Left lung (tissue), 10 donors: ENCODE data around the gene RUVBL2. TPM values are rescaled to one million over a fixed set of nuclear protein-coding genes. Genes with fewer than 3 reads are reported as not detected.

Experiments
- ATAC-seq: fragments of 200-7000 bp; cut with Tn5 transposase; one replicate; pipeline ENCODE4 v1.9.1; 2020; ENCODE audit warnings: moderate library complexity
- DNase-seq, 4 donors: peaks; one replicate each; pipeline ENCODE4 v3.0.0-alpha.2; 2013 to 2020
- H3K27ac ChIP-seq, 2 donors: fragments of 200-600 bp; sonication (generic) in 1 of 2; one replicate each; pipeline versions ENCODE4 v1.5.0 to v1.8.0; 2020 to 2021
- H3K27me3 ChIP-seq, 2 donors: fragments of 200-600 bp; sonication (generic) in 1 of 2; one replicate each; pipeline versions ENCODE4 v1.5.0 to v1.8.0; 2020 to 2021
- H3K36me3 ChIP-seq, 2 donors: fragments of 200-600 bp; sonication (generic) in 1 of 2; one replicate each; pipeline versions ENCODE4 v1.5.0 to v1.8.0; 2020 to 2021
- H3K4me1 ChIP-seq, 2 donors: fragments of 200-600 bp; one replicate each; pipeline ENCODE4 v1.8.0; 2021
- H3K4me3 ChIP-seq, 2 donors: fragments of 200-600 bp; sonication (generic) in 1 of 2; one replicate each; pipeline versions ENCODE4 v1.5.0 to v1.8.0; 2020 to 2021; ENCODE audit warnings: mild to moderate bottlenecking in 1 of 2
- H3K9me3 ChIP-seq, 2 donors: fragments of 200-600 bp; sonication (generic) in 1 of 2; one replicate each; pipeline versions ENCODE4 v1.5.0 to v1.8.0; 2020 to 2021
- intact Hi-C, 2 donors: fragments of 100-400 bp; cut with DNase I; formaldehyde crosslinking; loops; one replicate each; pipeline versions ENCODE4 v1.11.2 to v1.14.2; 2022
- polyA plus RNA-seq, 6 donors: library from polyadenylated mRNA; unstranded; fragments of 120-200 nt; gene quantifications; one replicate each; pipeline ENCODE4 v1.2.1, GENCODE V29; 2013; ENCODE audit not compliant: insufficient read length in 6 of 6
- total RNA-seq, 2 donors: library from RNA; stranded (reverse); fragmentation: NEBNext Ultra II Directional; extraction: Animal tissue kit (Norgen Biotek cat#: 25700); gene quantifications; one replicate each; pipeline ENCODE4 v1.2.1, GENCODE V29; 2021
- TF ChIP-seq, protein P1 (sequence below), 2 donors: fragments of 200-600 bp; sonication (generic) in 1 of 2; IDR thresholded peaks; one replicate each; pipeline versions ENCODE4 v1.5.0 to v1.8.0; 2021; ENCODE audit warnings: antibody characterized with exemption in 2 of 2
- donor health status: DM: no; HTN: yes; CAD: no.
- donor health status: DM: no; HTN: no; CAD: no.

Gene RUVBL2
- total and polyA plus RNA-seq, 8 donors = 46.6 to 83.7 (median 73.9) TPM

DNA sequence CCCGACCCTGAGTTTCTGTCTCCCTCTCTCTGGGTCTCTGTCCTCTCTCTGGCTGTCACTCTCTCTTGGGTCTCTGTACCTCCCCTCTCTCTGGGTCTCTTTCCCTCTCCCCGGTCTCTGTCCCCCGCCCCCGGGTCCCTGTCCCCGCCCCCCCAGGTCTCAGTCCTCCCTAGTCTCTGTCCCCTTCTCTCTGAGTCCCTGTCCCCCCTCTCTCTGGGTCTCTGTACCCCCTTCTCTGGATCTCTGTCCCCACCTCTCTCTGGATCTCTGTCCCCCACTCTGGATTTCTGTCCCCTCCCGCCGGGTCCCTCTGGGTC lies 30.9 kb upstream of the RUVBL2 start:
- ATAC-seq (no peak), DNase-seq (no peak)
- no peaks in the 10 kb centered on the region for H3K27me3 ChIP-seq
- peak overlapping the region in 1 of 2 donors; percentile 92 for H3K4me3 ChIP-seq
- H3K27ac ChIP-seq = peak overlapping the region; percentile 73 to 96
- no peaks in the 10 kb centered on the region for H3K9me3 ChIP-seq
- TF ChIP-seq, protein P1, sequence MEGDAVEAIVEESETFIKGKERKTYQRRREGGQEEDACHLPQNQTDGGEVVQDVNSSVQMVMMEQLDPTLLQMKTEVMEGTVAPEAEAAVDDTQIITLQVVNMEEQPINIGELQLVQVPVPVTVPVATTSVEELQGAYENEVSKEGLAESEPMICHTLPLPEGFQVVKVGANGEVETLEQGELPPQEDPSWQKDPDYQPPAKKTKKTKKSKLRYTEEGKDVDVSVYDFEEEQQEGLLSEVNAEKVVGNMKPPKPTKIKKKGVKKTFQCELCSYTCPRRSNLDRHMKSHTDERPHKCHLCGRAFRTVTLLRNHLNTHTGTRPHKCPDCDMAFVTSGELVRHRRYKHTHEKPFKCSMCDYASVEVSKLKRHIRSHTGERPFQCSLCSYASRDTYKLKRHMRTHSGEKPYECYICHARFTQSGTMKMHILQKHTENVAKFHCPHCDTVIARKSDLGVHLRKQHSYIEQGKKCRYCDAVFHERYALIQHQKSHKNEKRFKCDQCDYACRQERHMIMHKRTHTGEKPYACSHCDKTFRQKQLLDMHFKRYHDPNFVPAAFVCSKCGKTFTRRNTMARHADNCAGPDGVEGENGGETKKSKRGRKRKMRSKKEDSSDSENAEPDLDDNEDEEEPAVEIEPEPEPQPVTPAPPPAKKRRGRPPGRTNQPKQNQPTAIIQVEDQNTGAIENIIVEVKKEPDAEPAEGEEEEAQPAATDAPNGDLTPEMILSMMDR (IDR thresholded peaks at IDR 0.05) = no peak
- intact Hi-C loops = no loop called here
- peaks cover 13 to 78% of the 10 kb centered on the region in 2 donors for H3K4me1 ChIP-seq
- H3K36me3 ChIP-seq = peaks cover 2 to 34% of the 10 kb centered on the region in 2 donors

DNA sequence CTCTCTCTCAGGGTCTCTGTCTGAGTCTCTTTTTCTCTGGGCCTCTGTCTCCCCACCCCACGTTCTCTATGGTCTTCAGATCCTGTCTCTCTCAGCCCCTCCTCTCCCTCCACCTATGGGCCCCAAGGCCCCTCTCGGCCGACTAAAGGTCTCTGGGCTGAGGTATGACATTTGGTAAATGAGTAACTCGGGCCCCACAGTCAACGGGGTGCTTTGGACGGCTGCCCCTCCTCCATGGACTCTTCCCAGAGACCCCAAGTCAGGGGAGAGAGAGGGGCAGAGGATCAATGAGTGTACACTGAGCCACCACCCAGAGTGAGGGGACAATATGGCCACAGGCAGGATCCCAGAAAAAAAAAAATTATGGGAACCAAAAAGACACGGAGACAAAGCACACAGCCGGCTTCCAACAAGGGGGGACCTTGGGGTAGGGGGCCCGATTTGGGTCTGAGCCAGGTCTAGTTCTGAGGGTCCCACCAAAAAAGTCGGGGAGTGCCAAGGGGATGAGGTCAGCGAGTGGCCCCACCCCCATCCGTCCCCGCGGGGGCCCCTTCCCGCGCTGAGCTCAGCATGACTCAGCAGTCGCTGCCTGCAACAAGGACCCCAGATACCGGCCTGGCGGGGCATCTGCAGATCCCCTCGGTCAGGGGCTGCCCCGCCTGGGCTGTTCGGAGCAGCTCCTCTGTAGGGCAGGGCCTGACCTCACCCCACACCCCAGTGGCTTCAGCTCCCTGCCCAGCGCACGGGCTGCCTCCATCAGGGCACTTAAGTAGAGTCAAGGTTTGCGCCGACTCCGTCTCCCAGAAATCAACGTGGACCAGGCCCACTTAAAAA lies 30.1 kb upstream of the RUVBL2 start:
- peak; percentile 15 for ATAC-seq
- peaks cover 2 to 40% of the 10 kb centered on the region in 2 donors for H3K36me3 ChIP-seq
- intact Hi-C loops = no loop called here
- H3K4me3 ChIP-seq = peak overlapping the region in 1 of 2 donors; percentile 92
- TF ChIP-seq, protein P1 (IDR thresholded peaks at IDR 0.05) = no peak
- peak; percentile 52 to 95 (median 86) for DNase-seq
- H3K9me3 ChIP-seq = no peaks in the 10 kb centered on the region
- H3K27me3 ChIP-seq = no peaks in the 10 kb centered on the region
- peaks cover 13 to 86% of the 10 kb centered on the region in 2 donors for H3K4me1 ChIP-seq
- H3K27ac ChIP-seq = peak overlapping the region; percentile 96 to 97

DNA sequence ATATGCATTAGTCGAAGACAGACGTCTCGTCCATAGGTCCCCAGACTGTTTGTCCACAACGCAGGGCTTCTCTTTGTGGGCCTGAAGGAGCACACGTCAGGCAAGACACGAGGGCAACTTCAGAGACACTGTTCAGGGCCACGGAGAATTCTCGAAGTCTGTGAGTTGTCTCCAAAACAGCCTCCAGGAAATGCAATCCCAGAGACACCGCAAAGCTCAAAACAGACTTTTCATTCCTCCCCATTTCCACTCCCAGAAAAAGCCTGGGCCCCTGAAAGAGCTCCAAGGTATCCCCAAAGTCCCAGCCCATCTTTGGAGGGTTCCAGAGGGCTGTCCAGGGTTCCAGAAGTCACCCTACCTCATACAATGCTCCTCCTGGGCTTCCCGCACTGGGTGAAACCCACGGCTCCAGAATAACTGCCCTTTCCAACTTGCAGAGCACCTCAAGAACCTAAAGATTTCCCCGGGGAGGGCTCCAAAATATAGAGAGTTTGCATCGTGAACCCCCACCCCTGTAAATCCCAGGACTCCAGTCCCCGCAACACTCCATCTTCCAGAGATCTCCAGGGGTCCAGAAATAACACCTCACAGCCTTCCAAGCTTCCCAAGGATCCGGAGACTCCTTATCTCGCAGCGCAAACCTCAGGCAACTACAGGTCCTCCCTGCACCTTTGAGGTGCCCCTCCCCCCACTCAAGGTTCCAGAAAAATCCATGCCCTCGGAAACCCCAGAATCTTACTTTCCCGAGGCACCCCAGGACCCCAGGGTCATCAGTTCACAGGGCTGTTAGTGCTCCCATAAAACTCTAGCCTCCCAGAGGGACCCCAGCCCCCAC lies 29.3 kb upstream of the RUVBL2 start:
- no peak for DNase-seq
- intact Hi-C loops = no loop called here

DNA sequence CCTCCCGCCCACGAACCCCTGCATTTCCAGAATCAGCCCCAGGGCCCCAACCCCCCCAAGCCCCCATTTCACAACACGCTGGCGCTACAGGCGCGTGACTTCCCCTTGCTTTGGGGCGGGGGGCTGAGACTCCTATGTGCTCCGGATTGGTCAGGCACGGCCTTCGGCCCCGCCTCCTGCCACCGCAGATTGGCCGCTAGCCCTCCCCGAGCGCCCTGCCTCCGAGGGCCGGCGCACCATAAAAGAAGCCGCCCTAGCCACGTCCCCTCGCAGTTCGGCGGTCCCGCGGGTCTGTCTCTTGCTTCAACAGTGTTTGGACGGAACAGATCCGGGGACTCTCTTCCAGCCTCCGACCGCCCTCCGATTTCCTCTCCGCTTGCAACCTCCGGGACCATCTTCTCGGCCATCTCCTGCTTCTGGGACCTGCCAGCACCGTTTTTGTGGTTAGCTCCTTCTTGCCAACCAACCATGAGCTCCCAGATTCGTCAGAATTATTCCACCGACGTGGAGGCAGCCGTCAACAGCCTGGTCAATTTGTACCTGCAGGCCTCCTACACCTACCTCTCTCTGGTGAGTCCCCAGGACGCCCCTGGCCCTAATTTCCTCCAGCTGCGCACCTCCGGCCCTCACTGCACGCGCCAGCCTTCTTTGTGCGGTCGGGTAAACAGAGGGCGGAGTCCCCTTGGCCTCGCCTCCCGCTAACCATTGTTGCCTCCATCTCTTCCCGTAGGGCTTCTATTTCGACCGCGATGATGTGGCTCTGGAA lies 28.5 kb upstream of the RUVBL2 start, which contains the start of gene FTL:
FTL (plus strand) TSS at position 270 of the 766 bp plus-strand sequence; CDS start at position 469, 199 bp downstream.
- TF ChIP-seq, protein P1 (IDR thresholded peaks at IDR 0.05) = no peak
- H3K36me3 ChIP-seq = peaks cover 2 to 53% of the 10 kb centered on the region in 2 donors
- peak within 1 kb of the TSS; percentile 90 to 92 for H3K4me3 ChIP-seq
- H3K27me3 ChIP-seq = no peaks in the 10 kb centered on the region
- H3K27ac ChIP-seq = peak within 1 kb of the TSS; percentile 96 to 97
- peaks cover 13 to 78% of the 10 kb centered on the region in 2 donors for H3K4me1 ChIP-seq
- peak; percentile 79 for ATAC-seq
- DNase-seq = peak; percentile 95 to 99 (median 99)
- intact Hi-C loops = no loop called here
- no peaks in the 10 kb centered on the region for H3K9me3 ChIP-seq

More for the DNA sequence above, 29.3 kb upstream of the RUVBL2 start:
- Histone ChIP-seq H3K4me1 (peaks cover 13 to 79% of the 10 kb centered on the region in 2 donors), H3K4me3 (peak overlapping the region; percentile 90 to 92), H3K27ac (peak overlapping the region; percentile 96 to 97), H3K27me3 (no peaks in the 10 kb centered on the region), H3K36me3 (peaks cover 2 to 46% of the 10 kb centered on the region in 2 donors), H3K9me3 (no peaks in the 10 kb centered on the region)
- TF ChIP-seq, protein P1 (IDR thresholded peaks at IDR 0.05) = no peak
- ATAC-seq = peak; percentile 1
